Skeletal muscle satellite cell (primary cell): ENCODE data around the gene SEZ6L. TPM values are rescaled to one million over a fixed set of nuclear protein-coding genes. Genes with fewer than 3 reads are reported as not detected.
A peak's percentile ranks its signal among the peaks of the same experiment; 100 is the strongest.

ENCODE experiments used
- H3K27me3 ChIP-seq: 2 replicates; pipeline ENCODE4 v1.7.0; 2013; ENCODE audit warnings: low read length; ENCODE audit not compliant: control insufficient read depth, insufficient read depth
- H3K36me3 ChIP-seq: 2 replicates; pipeline ENCODE4 v1.7.0; 2013; ENCODE audit warnings: mild to moderate bottlenecking, control low read depth, low read length; ENCODE audit not compliant: insufficient read depth
- H3K4me1 ChIP-seq: 2 replicates; pipeline ENCODE4 v1.7.0; 2013; ENCODE audit warnings: low read length; ENCODE audit not compliant: control insufficient read depth, insufficient read depth
- H3K4me2 ChIP-seq: 2 replicates; pipeline ENCODE4 v1.7.0; 2013; ENCODE audit warnings: mild to moderate bottlenecking, low read length
- H3K4me3 ChIP-seq: 2 replicates; pipeline ENCODE4 v1.7.0; 2013; ENCODE audit warnings: low read length
- H3K9ac ChIP-seq: 2 replicates; pipeline ENCODE4 v1.7.0; 2013; ENCODE audit warnings: mild to moderate bottlenecking, low read depth, low read length, moderate library complexity
- H3K9me3 ChIP-seq: replicated peaks from 2 replicates; pipeline ENCODE4 v1.7.0; 2013; ENCODE audit warnings: mild to moderate bottlenecking, control low read depth, low read length
- small RNA-seq: library from RNA; depleted of rRNA; stranded (forward); fragments of <200 nt; gene quantifications from one replicate; pipeline ENCODE3, GENCODE V24; 2012

Gene SEZ6L

GRCh38 chr22:26417406-26417805 lies 248.1 kb downstream of the SEZ6L start:
- no peak overlapping the region for H3K4me3 ChIP-seq
- H3K9me3 ChIP-seq, result no peaks in the 10 kb centered on the region
- no peaks in the 10 kb centered on the region for H3K36me3 ChIP-seq
- H3K4me2 ChIP-seq, result peak overlapping the region; percentile 30
- H3K9ac ChIP-seq, result no peak overlapping the region
- H3K4me1 ChIP-seq, result peaks cover 12% of the 10 kb centered on the region
- H3K27me3 ChIP-seq, result peaks cover 51% of the 10 kb centered on the region

DNA sequence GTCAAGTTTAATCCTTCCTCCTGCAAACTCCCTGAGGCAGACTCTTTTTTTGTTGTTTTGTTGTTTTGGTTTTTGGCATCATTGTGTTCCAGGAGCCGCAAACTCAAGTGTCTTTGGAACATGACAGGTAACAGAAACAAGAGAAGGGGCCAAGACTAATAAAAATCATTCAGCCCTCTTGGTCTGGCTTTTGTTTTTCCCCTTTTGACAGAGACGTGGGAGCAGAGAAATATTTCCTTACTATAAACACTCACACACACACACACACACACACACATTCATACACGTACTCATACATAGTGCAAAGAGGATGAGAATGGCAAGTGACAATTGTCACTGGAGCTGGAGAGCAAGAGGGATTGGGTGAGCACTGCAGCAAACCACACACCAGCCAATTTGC lies 249.4 kb downstream of the SEZ6L start:
- no peak overlapping the region for H3K4me2 ChIP-seq
- H3K4me1 ChIP-seq, result peaks cover 12% of the 10 kb centered on the region
- H3K27me3 ChIP-seq, result peaks cover 44% of the 10 kb centered on the region
- H3K9me3 ChIP-seq, result peaks cover 6% of the 10 kb centered on the region
- H3K4me3 ChIP-seq, result no peak overlapping the region
- H3K36me3 ChIP-seq, result no peaks in the 10 kb centered on the region
- no peak overlapping the region for H3K9ac ChIP-seq

- peaks cover 33% of the 10 kb centered on the region for H3K27me3 ChIP-seq
- no peaks in the 10 kb centered on the region for H3K36me3 ChIP-seq
- peaks cover 6% of the 10 kb centered on the region for H3K9me3 ChIP-seq
- no peak overlapping the region for H3K4me3 ChIP-seq
- H3K4me2 ChIP-seq, result no peak overlapping the region
- peaks cover 13% of the 10 kb centered on the region for H3K4me1 ChIP-seq
- H3K9ac ChIP-seq, result no peak overlapping the region
Measured at GRCh38 chr22:26426924-26427323, 257.7 kb downstream of the SEZ6L start.

GRCh38 chr22:26428515-26429457 lies 259.5 kb downstream of the SEZ6L start, which contains the start of gene ASPHD2:
Gene ASPHD2 (plus strand): TSS chr22:26429260. CDS start chr22:26433616, 4,356 bp downstream.
- Histone ChIP-seq H3K4me3 (peak within 1 kb of the TSS; percentile 66), H3K9me3 (no peaks in the 10 kb centered on the region), H3K9ac (peak within 1 kb of the TSS; percentile 55), H3K4me1 (peaks cover 13% of the 10 kb centered on the region), H3K27me3 (peaks cover 29% of the 10 kb centered on the region), H3K36me3 (no peaks in the 10 kb centered on the region), H3K4me2 (peak within 1 kb of the TSS; percentile 79)

DNA sequence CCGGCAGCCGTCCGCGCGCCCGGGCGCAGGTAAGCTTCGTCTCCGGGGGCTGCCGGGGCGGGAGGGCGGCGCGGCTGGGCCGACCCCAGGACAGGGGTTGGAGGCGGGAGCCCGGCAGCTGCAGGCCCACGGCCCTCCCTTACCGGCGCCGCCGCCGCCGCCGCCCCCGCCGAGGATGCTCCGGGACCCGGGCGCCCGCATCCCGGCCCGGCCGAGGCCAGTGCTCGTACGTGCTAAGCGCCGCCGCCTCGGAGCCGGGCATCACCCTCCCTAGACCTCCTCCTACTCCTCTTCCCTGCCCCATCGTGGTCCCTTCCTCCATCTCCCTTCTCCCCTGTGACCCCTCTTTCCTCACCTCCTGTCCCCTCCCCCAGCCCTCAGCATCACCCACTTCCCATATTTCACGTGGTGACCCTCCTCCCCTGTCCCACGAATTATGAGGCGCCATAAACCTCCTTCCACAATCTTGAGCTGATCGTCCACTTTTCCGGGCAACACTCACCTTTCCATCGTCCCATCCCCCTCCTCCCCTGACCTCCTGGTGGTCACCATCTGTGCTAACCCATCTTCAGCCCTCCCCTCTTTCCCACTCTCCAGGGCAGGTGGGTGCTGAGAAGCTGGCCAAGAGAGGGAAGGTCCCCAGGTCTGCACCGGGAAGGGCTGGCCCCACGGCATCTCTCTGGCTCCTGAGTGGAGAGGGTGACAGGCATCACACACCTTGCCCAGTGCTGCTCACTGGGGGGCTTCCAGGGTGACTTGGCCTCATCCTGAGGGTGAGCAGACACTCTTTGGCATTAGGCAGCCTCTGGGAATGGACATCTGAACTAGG lies 260.4 kb downstream of the SEZ6L start:
- Histone ChIP-seq H3K9ac (peak overlapping the region; percentile 35), H3K9me3 (no peaks in the 10 kb centered on the region), H3K36me3 (no peaks in the 10 kb centered on the region), H3K4me1 (peaks cover 13% of the 10 kb centered on the region), H3K4me3 (peak overlapping the region; percentile 66), H3K4me2 (peak overlapping the region; percentile 79), H3K27me3 (peaks cover 29% of the 10 kb centered on the region)

DNA sequence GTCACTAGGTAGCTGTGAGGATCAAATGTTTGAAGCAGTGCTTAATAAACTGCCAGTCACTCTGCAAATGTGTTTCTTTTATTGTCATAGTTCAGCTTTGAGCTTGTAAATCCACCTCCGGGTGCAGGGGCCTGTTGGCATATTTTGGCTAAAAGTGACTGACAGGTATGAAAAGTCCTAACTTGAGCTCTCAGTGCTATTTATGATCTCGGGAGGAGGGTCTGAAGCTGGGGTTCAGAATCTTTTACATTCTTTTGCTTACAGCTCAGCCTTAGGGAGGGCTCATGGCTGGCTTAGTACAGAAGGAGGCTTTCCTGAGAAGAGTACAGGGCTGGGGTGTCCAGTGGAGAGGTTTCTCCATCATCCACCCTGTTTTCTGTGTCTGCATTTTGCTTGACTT lies 261.3 kb downstream of the SEZ6L start:
- peaks cover 13% of the 10 kb centered on the region for H3K4me1 ChIP-seq

DNA sequence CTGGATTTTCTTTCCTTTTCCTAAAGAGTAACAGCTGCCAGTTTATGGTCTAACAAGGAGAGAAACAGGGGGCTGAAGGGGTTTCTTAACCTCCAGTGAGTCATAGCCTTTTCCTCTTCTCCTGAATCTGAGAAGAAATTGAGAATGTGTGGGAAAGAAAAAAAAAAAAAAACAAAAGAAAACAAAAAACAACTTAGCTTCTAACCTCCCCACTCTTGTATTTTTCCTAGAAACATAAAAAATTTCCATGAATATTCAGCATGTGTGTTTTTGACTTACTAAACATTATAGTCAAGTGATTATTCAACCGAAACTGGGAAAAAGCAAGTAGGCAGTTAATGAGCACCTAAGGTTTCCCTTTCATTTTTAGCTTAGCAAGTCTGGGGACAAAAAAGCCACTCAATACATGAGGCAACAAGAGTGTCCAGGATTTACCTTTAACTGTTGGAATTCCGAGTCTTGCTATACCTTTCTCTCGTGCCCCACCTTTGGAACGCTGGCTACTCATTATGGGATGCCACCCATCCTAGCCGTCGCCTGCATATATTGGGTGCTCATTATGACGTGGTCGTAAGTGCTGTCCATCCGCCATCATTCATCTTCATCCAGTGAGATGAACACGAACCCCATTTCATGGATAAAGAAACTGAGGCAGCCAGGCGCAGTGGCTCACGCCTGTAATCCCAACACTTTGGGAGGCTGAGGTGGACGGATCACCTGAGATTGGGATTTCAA lies 262.2 kb downstream of the SEZ6L start:
- Histone ChIP-seq H3K9ac (no peak overlapping the region), H3K4me3 (no peak overlapping the region), H3K4me2 (no peak overlapping the region), H3K4me1 (peaks cover 13% of the 10 kb centered on the region), H3K9me3 (no peaks in the 10 kb centered on the region), H3K36me3 (no peaks in the 10 kb centered on the region), H3K27me3 (peaks cover 14% of the 10 kb centered on the region)

More for the DNA sequence above, 261.3 kb downstream of the SEZ6L start:
- Histone ChIP-seq H3K27me3 (peaks cover 21% of the 10 kb centered on the region), H3K4me2 (no peak overlapping the region), H3K9me3 (no peaks in the 10 kb centered on the region), H3K4me3 (no peak overlapping the region), H3K9ac (no peak overlapping the region), H3K36me3 (no peaks in the 10 kb centered on the region)

DNA sequence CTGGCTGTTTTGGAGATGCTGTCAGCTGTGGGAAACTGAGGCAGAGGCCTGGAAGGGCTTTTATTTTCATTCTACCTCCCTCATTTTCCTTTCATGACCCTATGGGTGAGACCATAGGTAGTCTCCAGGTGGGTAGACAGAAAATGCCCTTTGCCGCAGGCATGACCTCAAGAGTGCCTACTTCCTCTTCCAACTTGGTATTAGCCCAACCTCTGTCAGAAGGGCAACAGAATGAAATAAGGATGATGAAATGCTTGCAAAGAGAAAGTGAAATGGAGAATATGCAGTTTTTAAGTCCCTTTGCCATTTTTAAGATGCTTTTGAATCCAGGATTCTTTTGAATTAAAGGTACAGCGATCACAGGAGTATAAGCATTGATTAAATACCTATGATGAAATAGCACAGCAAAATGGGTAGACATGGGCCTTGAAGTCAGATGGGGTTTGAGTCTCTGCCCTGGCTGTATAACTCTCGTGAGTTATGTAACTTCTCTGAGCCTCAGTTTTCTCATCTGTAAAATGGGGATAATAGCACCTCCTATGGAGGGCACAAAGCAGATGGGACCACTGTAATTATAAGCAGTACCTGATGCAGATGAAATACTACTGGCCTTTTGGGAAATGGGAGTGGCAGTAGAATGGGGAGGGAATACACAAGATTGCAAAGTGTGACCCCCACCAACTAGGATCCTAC lies 263.5 kb downstream of the SEZ6L start:
- no peak overlapping the region for H3K4me2 ChIP-seq
- no peak overlapping the region for H3K9ac ChIP-seq
- H3K9me3 ChIP-seq, result no peaks in the 10 kb centered on the region
- H3K27me3 ChIP-seq, result peaks cover 6% of the 10 kb centered on the region
- no peak overlapping the region for H3K4me3 ChIP-seq
- no peaks in the 10 kb centered on the region for H3K36me3 ChIP-seq
- H3K4me1 ChIP-seq, result peaks cover 13% of the 10 kb centered on the region

Small RNA genes lying within 50 kb of the gene (small RNA-seq; reads per million reads assigned to genes)
- not detected for gene RNA5SP495
